Measurements from ENCODE around the gene MPPED1.

The MPPED1 gene

GRCh38 chr22:43436868-43437267 lies 25.1 kb downstream of the MPPED1 start:
- TF ChIP-seq RAD21 (IDR thresholded peaks at IDR 0.05; ENCODE audit: low read depth), result no peak
- no peak for TF ChIP-seq USF1 (IDR thresholded peaks at IDR 0.05)
- TF ChIP-seq EP300 (IDR thresholded peaks at IDR 0.05; ENCODE audit: borderline replicate concordance), result no peak
- no peak for TF ChIP-seq CREB1 (IDR thresholded peaks at IDR 0.05; ENCODE audit: low read depth)
- TF ChIP-seq TCF12 (IDR thresholded peaks at IDR 0.05; ENCODE audit: low read depth), result no peak
- no peak for TF ChIP-seq TEAD4 (IDR thresholded peaks at IDR 0.05)
- no peak for TF ChIP-seq ZBTB7A (IDR thresholded peaks at IDR 0.05; ENCODE audit: low read depth)
- no peak for TF ChIP-seq YY1 (IDR thresholded peaks at IDR 0.05; ENCODE audit: low read depth)
- TF ChIP-seq, protein P1, sequence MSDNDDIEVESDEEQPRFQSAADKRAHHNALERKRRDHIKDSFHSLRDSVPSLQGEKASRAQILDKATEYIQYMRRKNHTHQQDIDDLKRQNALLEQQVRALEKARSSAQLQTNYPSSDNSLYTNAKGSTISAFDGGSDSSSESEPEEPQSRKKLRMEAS (IDR thresholded peaks at IDR 0.05), result no peak
- no peak for TF ChIP-seq CEBPB (IDR thresholded peaks at IDR 0.05)
- TF ChIP-seq EGR1 (IDR thresholded peaks at IDR 0.05), result no peak
- no peak for TF ChIP-seq NFIC (IDR thresholded peaks at IDR 0.05)
- no peak for TF ChIP-seq TAF1 (IDR thresholded peaks at IDR 0.05; ENCODE audit: low read depth)
- TF ChIP-seq FOXM1 (IDR thresholded peaks at IDR 0.05; ENCODE audit: borderline replicate concordance, low read depth), result no peak
- TF ChIP-seq, protein P2, sequence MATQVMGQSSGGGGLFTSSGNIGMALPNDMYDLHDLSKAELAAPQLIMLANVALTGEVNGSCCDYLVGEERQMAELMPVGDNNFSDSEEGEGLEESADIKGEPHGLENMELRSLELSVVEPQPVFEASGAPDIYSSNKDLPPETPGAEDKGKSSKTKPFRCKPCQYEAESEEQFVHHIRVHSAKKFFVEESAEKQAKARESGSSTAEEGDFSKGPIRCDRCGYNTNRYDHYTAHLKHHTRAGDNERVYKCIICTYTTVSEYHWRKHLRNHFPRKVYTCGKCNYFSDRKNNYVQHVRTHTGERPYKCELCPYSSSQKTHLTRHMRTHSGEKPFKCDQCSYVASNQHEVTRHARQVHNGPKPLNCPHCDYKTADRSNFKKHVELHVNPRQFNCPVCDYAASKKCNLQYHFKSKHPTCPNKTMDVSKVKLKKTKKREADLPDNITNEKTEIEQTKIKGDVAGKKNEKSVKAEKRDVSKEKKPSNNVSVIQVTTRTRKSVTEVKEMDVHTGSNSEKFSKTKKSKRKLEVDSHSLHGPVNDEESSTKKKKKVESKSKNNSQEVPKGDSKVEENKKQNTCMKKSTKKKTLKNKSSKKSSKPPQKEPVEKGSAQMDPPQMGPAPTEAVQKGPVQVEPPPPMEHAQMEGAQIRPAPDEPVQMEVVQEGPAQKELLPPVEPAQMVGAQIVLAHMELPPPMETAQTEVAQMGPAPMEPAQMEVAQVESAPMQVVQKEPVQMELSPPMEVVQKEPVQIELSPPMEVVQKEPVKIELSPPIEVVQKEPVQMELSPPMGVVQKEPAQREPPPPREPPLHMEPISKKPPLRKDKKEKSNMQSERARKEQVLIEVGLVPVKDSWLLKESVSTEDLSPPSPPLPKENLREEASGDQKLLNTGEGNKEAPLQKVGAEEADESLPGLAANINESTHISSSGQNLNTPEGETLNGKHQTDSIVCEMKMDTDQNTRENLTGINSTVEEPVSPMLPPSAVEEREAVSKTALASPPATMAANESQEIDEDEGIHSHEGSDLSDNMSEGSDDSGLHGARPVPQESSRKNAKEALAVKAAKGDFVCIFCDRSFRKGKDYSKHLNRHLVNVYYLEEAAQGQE (IDR thresholded peaks at IDR 0.05; ENCODE audit: low read depth), result no peak

DNA sequence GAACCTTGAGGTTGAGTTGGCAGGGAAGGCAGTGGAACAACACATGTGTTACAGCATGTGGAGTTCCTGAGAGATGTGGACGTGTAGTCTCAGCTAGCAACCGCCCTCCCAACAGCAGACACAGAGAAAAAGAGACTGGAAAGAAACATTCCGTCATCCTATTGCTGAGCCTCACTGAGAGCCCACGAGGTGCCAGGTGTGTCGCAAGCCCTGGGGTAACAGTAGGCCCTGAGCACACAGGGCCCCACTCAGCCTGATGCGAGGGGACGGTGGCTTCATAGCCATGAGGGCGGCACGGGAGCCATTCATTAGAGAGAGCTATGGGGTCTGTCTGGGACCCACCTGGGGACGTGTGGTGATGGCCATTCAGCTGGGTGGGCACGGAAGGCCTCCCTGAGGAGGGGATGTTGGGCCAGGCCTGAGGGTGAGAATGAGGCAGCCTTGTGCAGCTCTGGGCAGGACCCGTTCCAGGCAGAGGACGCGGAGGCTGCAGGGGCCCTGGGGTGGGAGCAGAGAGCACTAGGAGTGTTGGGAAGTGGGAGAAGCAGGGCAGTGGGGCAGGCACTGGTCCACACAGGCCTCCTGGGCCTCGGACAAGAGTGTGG lies 26.2 kb downstream of the MPPED1 start:
- TF ChIP-seq FOXM1 (IDR thresholded peaks at IDR 0.05; ENCODE audit: borderline replicate concordance, low read depth) (no peak), TAF1 (IDR thresholded peaks at IDR 0.05; ENCODE audit: low read depth) (no peak)

DNA sequence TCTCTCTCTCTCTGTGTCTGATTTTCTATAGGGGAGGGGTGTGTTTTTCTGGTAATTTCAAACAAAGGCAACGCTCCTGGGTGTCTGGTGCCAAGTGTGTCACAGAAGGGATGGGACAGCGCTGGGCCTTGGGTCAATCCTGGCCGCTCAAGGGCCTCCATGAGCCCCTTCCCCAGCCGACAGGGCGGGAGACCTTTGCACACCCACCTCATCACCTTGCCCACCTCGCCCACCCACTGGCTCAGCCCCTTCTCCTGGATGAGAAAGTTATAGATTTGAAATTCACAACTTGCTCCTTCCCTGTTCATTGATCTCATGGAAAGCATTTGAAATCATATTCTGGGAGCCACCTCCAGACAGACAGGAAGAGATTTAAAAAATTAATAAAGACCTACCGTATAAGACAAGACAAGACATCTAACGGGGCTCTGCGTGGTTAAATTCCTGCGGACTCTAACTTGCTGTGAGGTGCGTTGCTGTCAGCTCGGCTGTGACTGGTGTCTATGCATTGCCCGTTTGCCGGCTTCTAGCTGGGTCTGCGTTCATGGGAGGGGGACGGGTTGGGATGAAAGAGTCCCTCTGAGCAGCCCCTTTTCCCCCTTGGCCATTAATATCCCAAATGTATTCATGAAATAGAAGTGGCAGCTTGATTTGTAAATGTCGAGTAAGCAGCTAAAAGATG lies 27.0 kb downstream of the MPPED1 start:
- TF ChIP-seq FOXM1 (IDR thresholded peaks at IDR 0.05; ENCODE audit: borderline replicate concordance, low read depth) (no peak), ZBTB7A (IDR thresholded peaks at IDR 0.05; ENCODE audit: low read depth) (no peak), USF1 (IDR thresholded peaks at IDR 0.05) (no peak), TCF12 (IDR thresholded peaks at IDR 0.05; ENCODE audit: low read depth) (no peak), RAD21 (IDR thresholded peaks at IDR 0.05; ENCODE audit: low read depth) (no peak), YY1 (IDR thresholded peaks at IDR 0.05; ENCODE audit: low read depth) (no peak), CEBPB (IDR thresholded peaks at IDR 0.05) (no peak), CREB1 (IDR thresholded peaks at IDR 0.05; ENCODE audit: low read depth) (no peak), EGR1 (IDR thresholded peaks at IDR 0.05) (no peak), EP300 (IDR thresholded peaks at IDR 0.05; ENCODE audit: borderline replicate concordance) (no peak), NFIC (IDR thresholded peaks at IDR 0.05) (no peak), TEAD4 (IDR thresholded peaks at IDR 0.05) (no peak)
- TF ChIP-seq, protein P2 (IDR thresholded peaks at IDR 0.05; ENCODE audit: low read depth), result no peak
- TF ChIP-seq, protein P1 (IDR thresholded peaks at IDR 0.05), result no peak

DNA sequence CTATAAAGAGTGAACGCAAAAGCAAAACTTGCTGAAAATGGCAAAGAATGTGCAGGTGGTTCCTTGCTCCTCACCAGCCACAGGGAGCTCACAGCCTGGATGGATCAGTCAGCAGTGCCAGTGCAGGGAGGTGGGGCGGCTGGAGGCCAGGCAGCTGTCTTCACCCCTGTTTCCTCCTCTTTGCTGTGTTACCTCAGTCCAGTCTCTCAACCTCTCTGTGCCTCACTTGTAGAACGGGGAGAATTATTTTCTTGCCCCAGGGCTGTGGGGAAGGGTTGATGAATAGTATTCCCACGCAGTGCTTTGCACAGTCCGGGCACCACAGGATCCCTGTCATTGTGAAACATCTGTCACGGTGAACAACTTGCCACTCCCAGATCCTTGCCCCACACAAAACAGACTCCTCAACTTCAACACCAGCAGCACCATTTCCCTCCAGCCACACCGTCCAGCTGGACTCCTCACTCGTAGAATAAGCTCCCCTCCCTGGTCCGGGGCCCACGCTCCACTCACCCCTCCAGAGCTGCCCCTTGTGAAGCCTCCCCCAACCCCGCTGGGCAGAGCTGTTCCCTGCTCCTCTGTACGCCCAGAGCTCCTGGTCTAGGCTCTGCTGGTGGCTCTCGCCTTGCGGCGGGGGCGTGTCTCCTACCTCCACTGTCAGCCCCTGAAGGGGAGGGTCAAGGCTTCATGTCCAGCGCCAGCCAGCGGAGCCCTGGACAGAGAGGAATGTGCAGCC lies 27.7 kb downstream of the MPPED1 start:
- TF ChIP-seq CREB1 (IDR thresholded peaks at IDR 0.05; ENCODE audit: low read depth) (no peak), YY1 (IDR thresholded peaks at IDR 0.05; ENCODE audit: low read depth) (no peak), TAF1 (IDR thresholded peaks at IDR 0.05; ENCODE audit: low read depth) (no peak), TCF12 (IDR thresholded peaks at IDR 0.05; ENCODE audit: low read depth) (no peak), EP300 (IDR thresholded peaks at IDR 0.05; ENCODE audit: borderline replicate concordance) (no peak), TEAD4 (IDR thresholded peaks at IDR 0.05) (no peak), FOXM1 (IDR thresholded peaks at IDR 0.05; ENCODE audit: borderline replicate concordance, low read depth) (no peak), RAD21 (IDR thresholded peaks at IDR 0.05; ENCODE audit: low read depth) (no peak), ZBTB7A (IDR thresholded peaks at IDR 0.05; ENCODE audit: low read depth) (no peak), USF1 (IDR thresholded peaks at IDR 0.05) (no peak), NFIC (IDR thresholded peaks at IDR 0.05) (no peak)
- TF ChIP-seq, protein P1 (IDR thresholded peaks at IDR 0.05), result no peak
- TF ChIP-seq, protein P2 (IDR thresholded peaks at IDR 0.05; ENCODE audit: low read depth), result no peak
